GM23248 (cell line): ENCODE results near the gene ARHGEF1. TPM values are rescaled to one million over a fixed set of nuclear protein-coding genes. Genes with fewer than 3 reads are reported as not detected.

ENCODE experiments used
- DNase-seq: peaks from one replicate; pipeline ENCODE4 v3.0.0-alpha.2; 2015
- H2AFZ ChIP-seq: fragments of 200-600 bp; sonication (generic); 2 replicates; pipeline ENCODE4 v1.6.1; 2016; ENCODE audit warnings: antibody characterized with exemption
- H3F3A ChIP-seq: fragments of 200-600 bp; sonication (generic); 2 replicates; pipeline ENCODE4 v1.6.1; 2016; ENCODE audit warnings: mild to moderate bottlenecking, antibody characterized with exemption, mixed run types; ENCODE audit not compliant: insufficient read depth
- H3K27ac ChIP-seq: fragments of 200-600 bp; sonication (generic); 2 replicates; pipeline ENCODE4 v1.5.1; 2016; ENCODE audit warnings: mild to moderate bottlenecking
- H3K27me3 ChIP-seq: fragments of 200-600 bp; sonication (generic); replicated peaks from 2 replicates; pipeline ENCODE4 v1.6.1; 2016; ENCODE audit warnings: mild to moderate bottlenecking; ENCODE audit not compliant: insufficient read depth
- H3K36me3 ChIP-seq: fragments of 200-600 bp; sonication (generic); 2 replicates; pipeline ENCODE4 v1.6.1; 2016; ENCODE audit warnings: low read depth, mild to moderate bottlenecking
- H3K4me1 ChIP-seq: fragments of 200-600 bp; sonication (generic); 2 replicates; pipeline ENCODE4 v1.6.1; 2016; ENCODE audit warnings: mild to moderate bottlenecking; ENCODE audit not compliant: insufficient read depth
- H3K4me2 ChIP-seq: fragments of 200-600 bp; sonication (generic); one replicate; pipeline ENCODE4 v1.6.1; 2016; ENCODE audit warnings: mild to moderate bottlenecking; ENCODE audit not compliant: unreplicated experiment
- H3K4me3 ChIP-seq: fragments of 200-600 bp; sonication (generic); 2 replicates; pipeline ENCODE4 v1.5.1; 2016; ENCODE audit warnings: mild to moderate bottlenecking
- H3K79me2 ChIP-seq: fragments of 200-600 bp; sonication (generic); 2 replicates; pipeline ENCODE4 v1.6.1; 2016; ENCODE audit warnings: mild to moderate bottlenecking; ENCODE audit not compliant: insufficient read depth
- H3K9ac ChIP-seq: fragments of 200-600 bp; sonication (generic); 2 replicates; pipeline ENCODE4 v1.6.1; 2016; ENCODE audit warnings: mild to moderate bottlenecking
- H3K9me2 ChIP-seq: fragments of 200-600 bp; sonication (generic); 2 replicates; pipeline ENCODE4 v1.6.1; 2016; ENCODE audit warnings: mixed run types, mild to moderate bottlenecking, moderate library complexity; ENCODE audit not compliant: insufficient read depth
- H3K9me3 ChIP-seq: fragments of 200-600 bp; sonication (generic); one replicate; pipeline ENCODE4 v1.6.1; 2017; ENCODE audit warnings: low read depth
- H4K20me1 ChIP-seq: fragments of 200-600 bp; sonication (generic); 2 replicates; pipeline ENCODE4 v1.6.0; 2016; ENCODE audit not compliant: insufficient read depth
- EZH2 ChIP-seq: fragments of 200-600 bp; sonication (generic); IDR thresholded peaks from 2 replicates; pipeline ENCODE4 v1.6.1; 2018; ENCODE audit warnings: antibody characterized with exemption, mild to moderate bottlenecking; ENCODE audit not compliant: insufficient read depth, poor library complexity, severe bottlenecking
- EZH2phosphoT487 ChIP-seq: fragments of 200-600 bp; sonication (generic); IDR thresholded peaks from 2 replicates; pipeline ENCODE4 v1.6.1; 2018; ENCODE audit warnings: antibody characterized with exemption, moderate library complexity, mild to moderate bottlenecking, low read depth; ENCODE audit not compliant: insufficient read depth
- WGBS, 2 experiments: methylation state at CpG; one replicate each; pipeline ENCODE4 v1.1.6; 2015 to 2017; ENCODE audit warnings: low lambda C conversion rate in 2 of 2, low coverage in 1 of 2; ENCODE audit errors: missing lambda C conversion rate in 2 of 2; 5-methylcytosine and 5-hydroxymethylcytosine counted together
- in situ Hi-C: fragments of 300-500 bp; cut with MboI; formaldehyde crosslinking; loops from 2 replicates; pipeline ENCODE4 v1.15.0; 2020
- polyA plus RNA-seq: library from polyadenylated mRNA; unstranded; fragments of >200 nt; fragmentation: Nextera tagmentation; extraction: Ambion mirVana; gene quantifications from 2 replicates; pipeline ENCODE4 v1.2.1, GENCODE V29; 2016
- total RNA-seq: library from RNA; depleted of rRNA; stranded (reverse); fragments of >200 nt; shearing (Covaris generic); gene quantifications from 2 replicates; pipeline ENCODE4 v1.2.3, GENCODE V29; 2014

The ARHGEF1 gene
- total and polyA plus RNA-seq, 2 experiments from 2014 or later, result 46.2 to 49.6 TPM

DNA sequence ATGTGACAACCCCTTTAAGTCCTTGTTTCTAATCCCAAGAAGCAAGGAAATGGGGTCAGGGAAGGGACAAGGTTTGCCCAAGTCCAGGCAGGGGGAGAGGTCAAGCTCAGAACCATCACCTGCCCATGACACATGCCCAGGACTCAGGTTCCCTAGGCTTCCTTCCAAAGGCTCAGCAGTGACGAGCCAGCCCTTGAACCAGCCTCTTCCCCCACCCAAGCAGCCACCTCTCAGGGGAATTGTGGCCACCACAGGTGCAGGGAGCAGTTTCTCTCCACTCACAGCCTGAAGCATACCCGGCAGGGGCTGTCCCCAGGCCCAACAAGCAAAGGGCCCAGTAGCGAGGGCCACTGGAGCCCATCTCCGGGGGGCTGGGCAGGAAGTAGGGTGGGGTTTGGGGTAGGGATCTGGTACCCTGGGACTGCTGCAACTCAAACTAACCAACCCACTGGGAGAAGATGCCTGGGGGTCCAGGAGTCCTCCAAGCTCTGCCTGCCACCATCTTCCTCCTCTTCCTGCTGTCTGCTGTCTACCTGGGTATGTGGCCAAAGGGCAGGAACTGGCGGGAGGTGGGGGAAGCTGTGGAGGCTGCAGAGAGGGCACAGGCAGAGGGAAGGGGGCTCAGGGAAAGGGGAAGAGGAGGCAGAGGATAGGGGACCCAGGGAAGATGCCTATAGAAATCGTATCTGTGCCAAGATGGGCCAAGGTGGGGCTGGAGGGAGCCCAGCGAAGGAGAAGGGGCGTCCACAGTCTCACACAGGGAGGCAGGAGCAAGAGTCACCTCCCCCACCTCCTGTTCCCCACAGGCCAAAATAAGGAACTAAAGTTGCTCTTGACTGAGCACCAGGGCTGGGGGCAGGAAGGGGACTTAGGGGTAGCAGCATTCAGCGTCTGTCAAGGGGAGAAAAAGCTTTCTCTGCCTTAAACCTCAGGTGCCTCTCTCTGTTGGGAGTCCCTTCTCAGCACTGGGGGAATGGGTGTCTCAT, 5.8 kb upstream of the ARHGEF1 start, which contains the start of gene CD79A:
Gene CD79A, plus strand, starts transcription at position 433 of the 986 bp plus-strand sequence. Its CDS starts 26 bp downstream, at position 459.
- H3K79me2 ChIP-seq, result no peaks in the 10 kb centered on the region
- in situ Hi-C loops, result no loop called here
- no peak within 1 kb of the TSS for H3K4me2 ChIP-seq
- H2AFZ ChIP-seq, result no peak within 1 kb of the TSS
- TF ChIP-seq EZH2phosphoT487 (no peak), EZH2 (no peak)
- WGBS, 2 experiments, result 70 to 74% methylated on average over 9 of the region's 9 CpGs
- H3F3A ChIP-seq, result peaks cover 21% of the 10 kb centered on the region
- H3K27ac ChIP-seq, result no peak within 1 kb of the TSS
- no peaks in the 10 kb centered on the region for H3K9me2 ChIP-seq
- H3K9me3 ChIP-seq, result no peaks in the 10 kb centered on the region
- H4K20me1 ChIP-seq, result no peaks in the 10 kb centered on the region
- no peak for DNase-seq
- H3K4me1 ChIP-seq, result no peaks in the 10 kb centered on the region
- H3K4me3 ChIP-seq, result no peak within 1 kb of the TSS
- no peaks in the 10 kb centered on the region for H3K27me3 ChIP-seq
- no peaks in the 10 kb centered on the region for H3K36me3 ChIP-seq
- H3K9ac ChIP-seq, result no peak within 1 kb of the TSS

DNA sequence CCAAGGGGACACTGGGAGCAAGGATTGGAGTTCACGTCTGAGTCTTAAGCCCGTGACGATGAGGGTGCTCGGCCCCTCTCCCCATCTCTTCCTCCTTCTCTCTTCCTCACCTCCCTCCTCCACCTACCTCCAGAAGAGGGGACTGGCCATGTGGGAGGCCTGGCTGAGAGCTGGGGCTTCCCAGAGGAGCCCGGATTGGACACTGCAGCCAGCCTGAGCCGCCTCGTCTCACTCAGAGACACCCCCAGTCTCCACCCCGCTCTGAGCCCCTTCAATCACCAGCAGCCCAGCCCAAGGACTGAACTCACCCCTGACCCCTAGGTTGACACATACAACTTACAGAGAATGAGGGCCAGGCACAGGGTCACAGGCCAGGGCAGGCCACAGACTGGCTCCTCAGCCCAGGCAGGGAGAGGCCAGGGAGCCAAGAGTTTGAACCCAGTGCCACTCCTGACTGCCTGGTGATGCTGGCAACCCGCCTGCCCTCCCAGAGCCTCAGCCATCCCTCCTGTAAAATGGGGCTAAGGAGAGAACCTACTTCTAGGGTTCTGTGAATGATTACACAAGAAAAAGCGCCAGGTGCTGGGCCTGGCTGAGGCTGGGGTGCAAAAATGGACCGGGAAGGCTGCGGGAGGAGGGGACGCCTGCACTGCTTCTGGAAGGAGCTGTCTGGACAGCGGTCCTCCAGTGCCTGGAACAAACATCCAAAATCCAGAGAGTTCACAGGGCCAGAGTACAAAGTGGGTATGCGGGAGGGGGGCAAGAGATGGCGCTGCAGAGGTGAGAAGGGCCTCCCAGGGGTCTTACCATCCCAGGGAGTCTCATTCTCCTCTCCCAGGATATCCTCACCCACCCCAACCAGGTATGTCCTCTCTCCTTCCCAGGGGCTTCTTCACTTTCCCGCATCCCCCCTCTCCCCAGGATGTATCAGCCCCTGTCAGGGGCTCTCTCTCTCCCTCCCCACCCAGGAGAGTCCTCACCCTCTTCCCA, 4.8 kb upstream of the ARHGEF1 start:
- Histone ChIP-seq H3K36me3 (no peaks in the 10 kb centered on the region), H3K4me3 (no peak overlapping the region), H2AFZ (no peak overlapping the region), H3K79me2 (no peaks in the 10 kb centered on the region), H3K4me1 (no peaks in the 10 kb centered on the region), H3K4me2 (no peak overlapping the region), H3K9me3 (no peaks in the 10 kb centered on the region), H3K27ac (no peak overlapping the region), H3K9me2 (no peaks in the 10 kb centered on the region), H3F3A (peaks cover 15% of the 10 kb centered on the region), H3K9ac (no peak overlapping the region), H4K20me1 (no peaks in the 10 kb centered on the region), H3K27me3 (no peaks in the 10 kb centered on the region)
- no peak for TF ChIP-seq EZH2
- no peak for TF ChIP-seq EZH2phosphoT487
- in situ Hi-C loops, result no loop called here
- DNase-seq, result no peak
- 58 to 59% methylated on average over 13 to 17 of the region's 17 CpGs for WGBS, 2 experiments

DNA sequence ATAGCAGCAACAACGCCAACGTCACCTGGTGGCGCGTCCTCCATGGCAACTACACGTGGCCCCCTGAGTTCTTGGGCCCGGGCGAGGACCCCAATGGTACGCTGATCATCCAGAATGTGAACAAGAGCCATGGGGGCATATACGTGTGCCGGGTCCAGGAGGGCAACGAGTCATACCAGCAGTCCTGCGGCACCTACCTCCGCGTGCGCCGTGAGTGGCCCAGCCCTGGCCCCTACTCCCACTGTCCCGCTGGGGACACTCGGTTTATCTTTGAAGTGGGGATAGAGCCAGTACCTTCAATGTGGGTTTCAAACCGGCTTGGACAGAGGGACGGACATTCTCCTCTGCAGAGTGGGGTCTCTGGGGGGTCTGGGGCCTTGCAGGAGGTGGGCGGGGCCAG, 3.9 kb upstream of the ARHGEF1 start:
- no peak overlapping the region for H3K4me2 ChIP-seq
- TF ChIP-seq EZH2 (no peak), EZH2phosphoT487 (no peak)
- H3K9me3 ChIP-seq, result no peaks in the 10 kb centered on the region
- H3K27ac ChIP-seq, result no peak overlapping the region
- DNase-seq, result no peak
- H3K4me1 ChIP-seq, result no peaks in the 10 kb centered on the region
- no peak overlapping the region for H3K4me3 ChIP-seq
- H3K9ac ChIP-seq, result no peak overlapping the region
- H3K27me3 ChIP-seq, result no peaks in the 10 kb centered on the region
- H2AFZ ChIP-seq, result no peak overlapping the region
- H3K9me2 ChIP-seq, result no peaks in the 10 kb centered on the region
- in situ Hi-C loops, result no loop called here
- no peaks in the 10 kb centered on the region for H3K79me2 ChIP-seq
- no peaks in the 10 kb centered on the region for H3K36me3 ChIP-seq
- H4K20me1 ChIP-seq, result no peaks in the 10 kb centered on the region
- peaks cover 13% of the 10 kb centered on the region for H3F3A ChIP-seq
- 75 to 78% methylated on average over 20 to 21 of the region's 21 CpGs for WGBS, 2 experiments

DNA sequence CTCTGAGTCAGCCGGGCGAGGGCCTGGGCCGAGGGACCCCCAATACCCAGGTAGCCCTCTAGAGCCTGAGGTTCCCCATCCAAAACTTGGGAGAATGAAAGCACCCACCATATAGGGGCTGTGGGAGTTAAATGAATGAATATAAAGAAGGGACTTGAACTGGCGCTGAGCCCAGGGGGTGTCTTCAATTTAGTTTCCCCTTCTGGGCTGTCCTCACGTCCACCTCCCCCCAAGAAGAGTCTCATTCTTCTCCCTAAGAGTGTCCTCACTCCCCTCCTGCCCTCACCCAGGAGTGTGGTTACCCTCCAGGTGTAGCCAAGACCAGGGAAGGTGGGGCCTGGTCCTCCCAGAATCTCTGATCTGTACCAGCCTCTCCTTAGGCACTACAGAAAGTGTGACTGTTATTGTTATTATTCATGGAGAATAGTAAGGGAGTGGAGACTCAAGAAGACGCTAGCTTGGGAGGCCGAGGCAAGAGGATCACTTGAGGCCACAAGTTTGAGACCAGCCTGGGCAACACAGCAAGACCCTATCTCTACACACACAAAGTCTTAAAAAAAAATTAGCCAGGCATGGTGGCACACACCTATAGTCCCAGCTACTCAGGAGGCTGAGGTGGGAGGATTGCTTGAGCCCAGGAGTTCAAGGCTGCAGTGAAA, 3.2 kb upstream of the ARHGEF1 start:
- Histone ChIP-seq H3K79me2 (peaks cover 6% of the 10 kb centered on the region), H3K27me3 (no peaks in the 10 kb centered on the region), H3K9me2 (no peaks in the 10 kb centered on the region), H3K36me3 (no peaks in the 10 kb centered on the region), H3K4me2 (no peak overlapping the region), H4K20me1 (no peaks in the 10 kb centered on the region), H3F3A (peaks cover 13% of the 10 kb centered on the region), H3K9ac (no peak overlapping the region), H2AFZ (no peak overlapping the region), H3K27ac (no peak overlapping the region), H3K4me3 (no peak overlapping the region), H3K9me3 (no peaks in the 10 kb centered on the region), H3K4me1 (peaks cover 1% of the 10 kb centered on the region; the same call in 1 of the 2 replicates)
- TF ChIP-seq EZH2phosphoT487, result no peak
- no peak for DNase-seq
- in situ Hi-C loops, result no loop called here
- WGBS, 2 experiments, result 35 to 54% methylated on average over 6 to 7 of the region's 7 CpGs
